ENCODE data around the gene RXRA. TPM values are rescaled to one million over a fixed set of nuclear protein-coding genes. Genes with fewer than 3 reads are reported as not detected.

The RXRA gene
- total and polyA plus RNA-seq, 4 donors: 41.5 to 116 (median 74.1) TPM

DNA sequence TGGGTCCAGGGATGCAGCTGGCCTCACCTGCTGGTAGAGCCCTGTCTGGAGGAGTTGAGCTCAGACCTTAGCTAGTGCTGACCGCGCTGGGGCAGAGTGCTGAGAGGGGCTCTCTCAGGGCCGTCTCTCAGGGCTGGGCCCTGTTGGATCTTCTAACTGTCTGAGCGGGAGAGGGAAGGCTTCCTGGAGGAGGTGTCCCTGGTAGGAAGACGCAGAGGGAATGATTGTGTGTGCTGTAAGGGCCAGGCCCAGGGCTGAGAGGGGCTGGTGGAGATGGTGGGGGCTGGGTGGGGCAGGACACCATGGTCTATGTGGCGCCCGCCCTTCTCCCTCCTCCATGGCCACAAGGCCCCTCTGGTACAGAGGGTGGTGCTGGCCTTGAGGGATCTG, 55.0 kb downstream of the RXRA start:
- Histone ChIP-seq H3K4me3 (ENCODE audit: low read depth in 1 of 3, low read length in 3 of 3) (no peak overlapping the region), H3K27me3 (ENCODE audit: control insufficient read depth in 4 of 4, insufficient read depth in 4 of 4, low read length in 3 of 4) (no peaks in the 10 kb centered on the region), H3K4me1 (ENCODE audit: control insufficient read depth in 4 of 4, insufficient read depth in 4 of 4, low read length in 3 of 4) (peaks cover 75 to 100% (median 97%) of the 10 kb centered on the region in 4 donors), H3K9ac (ENCODE audit: low read depth in 1 of 2, low read length in 2 of 2) (no peak overlapping the region), H3K36me3 (ENCODE audit: control insufficient read depth in 4 of 4, insufficient read depth in 3 of 4, low read depth in 1 of 4, low read length in 3 of 4) (peaks cover 0 to 2% (median 0%) of the 10 kb centered on the region in 4 donors), H3K27ac (ENCODE audit: low read depth in 1 of 2, low read length in 2 of 2) (peak overlapping the region; percentile 37 to 98), H3K9me3 (ENCODE audit: control insufficient read depth in 4 of 4, low read length in 3 of 4) (no peaks in the 10 kb centered on the region)
- DNase-seq (ENCODE audit: low spot score): no peak
- 94% methylated on average over 7 of the region's 7 CpGs for WGBS
- TF ChIP-seq FOXA1 (IDR thresholded peaks at IDR 0.05) (no peak), RAD21 (IDR thresholded peaks at IDR 0.05) (no peak), GABPA (IDR thresholded peaks at IDR 0.05 in 1 of 2, conservative IDR thresholded peaks at IDR 0.05 in 1 of 2) (no peak), CTCF (IDR thresholded peaks at IDR 0.05; ENCODE audit: low read depth, low read length, missing input control) (no peak), HNF4G (IDR thresholded peaks at IDR 0.05) (no peak), RXRA (IDR thresholded peaks at IDR 0.05) (no peak), TAF1 (conservative IDR thresholded peaks at IDR 0.05) (no peak), JUND (IDR thresholded peaks at IDR 0.05) (no peak), NR2F2 (IDR thresholded peaks at IDR 0.05) (no peak), SP1 (IDR thresholded peaks at IDR 0.05) (no peak), REST (IDR thresholded peaks at IDR 0.05) (no peak)
- TF ChIP-seq, protein P1, sequence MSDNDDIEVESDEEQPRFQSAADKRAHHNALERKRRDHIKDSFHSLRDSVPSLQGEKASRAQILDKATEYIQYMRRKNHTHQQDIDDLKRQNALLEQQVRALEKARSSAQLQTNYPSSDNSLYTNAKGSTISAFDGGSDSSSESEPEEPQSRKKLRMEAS (IDR thresholded peaks at IDR 0.05): no peak

DNA sequence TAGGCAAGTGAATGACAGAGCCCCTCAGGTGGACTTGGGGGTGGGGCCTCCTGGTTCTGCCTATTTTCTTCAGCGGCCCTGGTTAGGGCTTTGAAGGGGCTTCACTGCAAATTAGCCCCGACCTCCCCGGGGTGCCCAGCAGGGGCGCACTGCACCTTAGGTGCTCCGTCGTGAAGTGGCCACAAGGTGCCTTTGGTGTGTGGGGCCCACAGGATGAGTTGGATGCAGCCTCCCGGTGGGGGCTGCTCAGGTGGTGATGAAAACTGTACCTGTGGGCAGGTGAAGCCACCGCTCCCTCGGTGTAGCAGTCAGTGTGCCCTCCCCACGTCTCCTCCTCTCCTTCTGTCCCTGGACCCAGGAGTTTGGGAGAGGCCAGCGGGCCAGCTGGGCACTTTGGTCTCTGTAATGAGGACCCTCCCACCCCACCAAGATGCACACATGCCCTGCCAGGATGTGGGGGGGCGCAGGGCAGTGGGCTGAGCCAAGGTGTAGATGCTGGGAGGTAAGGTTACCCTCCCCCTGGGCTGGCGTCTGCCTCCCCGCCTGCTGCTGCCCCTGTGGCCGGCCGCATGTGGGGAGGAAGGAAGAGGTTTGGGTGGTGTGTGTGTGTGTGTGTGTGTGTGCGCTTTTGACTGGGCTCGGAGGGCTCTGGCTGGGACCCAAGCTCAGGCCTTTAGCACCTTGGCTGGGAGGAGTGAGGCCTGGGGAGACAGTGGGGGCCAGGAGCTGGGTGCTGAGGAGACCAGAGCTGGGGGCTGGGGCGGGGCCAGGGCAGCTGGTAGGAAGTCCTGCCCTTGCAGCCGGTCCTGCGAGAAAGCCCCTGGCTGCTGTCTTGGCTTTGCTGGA, 55.6 kb downstream of the RXRA start:
- no peak overlapping the region for H3K9ac ChIP-seq (ENCODE audit: low read depth in 1 of 2, low read length in 2 of 2)

More for the DNA sequence above, 55.6 kb downstream of the RXRA start:
- TF ChIP-seq, protein P1 (IDR thresholded peaks at IDR 0.05): no peak
- TF ChIP-seq CTCF (IDR thresholded peaks at IDR 0.05; ENCODE audit: low read depth, low read length, missing input control): peak; percentile 28
- H3K36me3 ChIP-seq (ENCODE audit: control insufficient read depth in 4 of 4, insufficient read depth in 3 of 4, low read depth in 1 of 4, low read length in 3 of 4): peaks cover 0 to 2% (median 0%) of the 10 kb centered on the region in 4 donors
- H3K9me3 ChIP-seq (ENCODE audit: control insufficient read depth in 4 of 4, low read length in 3 of 4): no peaks in the 10 kb centered on the region
- peak overlapping the region; percentile 57 to 98 for H3K27ac ChIP-seq (ENCODE audit: low read depth in 1 of 2, low read length in 2 of 2)
- 43% methylated on average over 21 of the region's 21 CpGs for WGBS
- H3K4me3 ChIP-seq (ENCODE audit: low read depth in 1 of 3, low read length in 3 of 3): no peak overlapping the region
- DNase-seq (ENCODE audit: low spot score): no peak
- H3K27me3 ChIP-seq (ENCODE audit: control insufficient read depth in 4 of 4, insufficient read depth in 4 of 4, low read length in 3 of 4): no peaks in the 10 kb centered on the region
- H3K4me1 ChIP-seq (ENCODE audit: control insufficient read depth in 4 of 4, insufficient read depth in 4 of 4, low read length in 3 of 4): peaks cover 79 to 100% (median 99%) of the 10 kb centered on the region in 4 donors
